Measurements from ENCODE around the gene CACNG6.
"Not testable (repeated sequence)": the region's sequence is repeated elsewhere in the genome, so short reads cannot be mapped to it uniquely, and the experiment has no call there.

The CACNG6 gene

GRCh38 chr19:53991224-53992113, at the start of gene CACNG6:
Gene CACNG6, plus strand, starts transcription at chr19:53991637. Its CDS starts 1,241 bp downstream, at chr19:53992878.
- no peak for DNase-seq

DNA sequence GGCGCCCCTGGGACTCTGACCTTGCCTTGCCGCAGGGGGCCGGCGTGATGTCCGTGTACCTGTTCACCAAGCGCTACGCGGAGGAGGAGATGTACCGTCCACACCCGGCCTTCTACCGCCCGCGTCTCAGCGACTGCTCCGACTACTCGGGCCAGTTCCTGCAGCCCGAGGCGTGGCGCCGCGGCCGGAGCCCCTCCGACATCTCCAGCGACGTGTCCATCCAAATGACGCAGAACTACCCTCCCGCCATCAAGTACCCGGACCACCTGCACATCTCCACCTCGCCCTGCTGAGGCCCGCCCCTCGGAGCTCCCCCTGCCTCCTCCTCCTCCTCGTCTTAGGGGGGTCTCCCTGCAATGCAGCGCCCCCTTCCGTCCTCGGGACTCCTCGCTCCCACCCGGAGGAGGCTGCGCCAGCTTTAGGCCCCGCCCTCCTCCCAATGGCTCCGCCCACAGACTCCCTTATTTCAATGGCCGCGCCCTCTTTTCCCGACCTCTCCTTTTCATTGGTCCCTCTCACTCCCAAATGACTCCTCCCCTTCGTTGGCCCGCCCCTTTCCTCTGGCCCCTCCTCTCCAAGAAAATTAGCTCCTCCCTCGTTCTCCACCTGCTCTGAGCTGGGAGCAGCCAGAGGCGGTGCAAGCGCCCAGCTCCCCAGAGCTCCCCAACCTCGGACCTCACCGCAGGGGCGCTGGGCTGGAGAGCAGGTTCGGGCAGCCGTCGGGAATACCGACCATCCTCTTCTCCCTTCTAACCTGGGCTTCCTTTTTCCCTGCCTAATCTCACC, 49.2 kb upstream of the CACNG6 start:
- DNase-seq: no peak

DNA sequence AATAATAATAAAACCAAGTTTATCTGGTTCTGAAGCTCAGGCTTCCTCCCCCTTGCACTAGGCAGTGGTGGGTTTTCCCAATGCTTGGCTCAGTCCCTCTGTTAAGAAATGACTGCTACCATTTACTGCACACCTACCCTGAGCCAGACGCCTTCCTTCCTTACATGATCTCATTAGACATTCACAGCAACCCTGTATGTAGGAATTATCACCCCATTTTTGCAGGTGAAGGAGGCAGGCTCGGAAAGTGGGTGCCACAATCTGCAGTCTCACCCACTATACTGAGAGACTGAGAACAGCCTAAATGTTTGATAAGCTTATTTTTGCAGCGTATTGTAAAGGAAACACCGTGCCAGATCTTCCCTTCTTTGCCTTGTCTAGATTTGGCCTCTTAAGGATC, 47.0 kb upstream of the CACNG6 start:
- DNase-seq: no peak

- DNase-seq: no peak
These were observed 46.5 kb upstream of the CACNG6 start for GRCh38 chr19:53944933-53945332.

DNA sequence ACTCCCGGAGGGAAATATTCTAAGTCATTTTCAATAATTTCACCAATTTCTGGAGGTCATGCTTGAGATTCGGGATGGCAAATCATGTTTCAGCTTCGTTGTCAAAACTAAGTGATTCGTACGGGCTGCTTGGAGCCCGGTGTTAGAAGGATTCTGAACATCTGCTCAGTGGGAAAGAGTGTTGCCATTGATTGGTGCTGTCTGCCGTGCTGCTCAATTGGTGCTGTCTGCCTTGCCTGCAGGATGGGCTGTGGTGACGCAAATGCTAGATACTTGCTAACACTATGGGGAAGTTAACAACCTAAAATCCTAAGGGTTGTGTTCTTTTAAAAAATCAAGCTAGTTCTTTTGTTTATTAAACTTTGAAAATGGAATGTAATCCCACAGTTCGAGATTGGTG, 46.0 kb upstream of the CACNG6 start:
- DNase-seq: no peak

DNA sequence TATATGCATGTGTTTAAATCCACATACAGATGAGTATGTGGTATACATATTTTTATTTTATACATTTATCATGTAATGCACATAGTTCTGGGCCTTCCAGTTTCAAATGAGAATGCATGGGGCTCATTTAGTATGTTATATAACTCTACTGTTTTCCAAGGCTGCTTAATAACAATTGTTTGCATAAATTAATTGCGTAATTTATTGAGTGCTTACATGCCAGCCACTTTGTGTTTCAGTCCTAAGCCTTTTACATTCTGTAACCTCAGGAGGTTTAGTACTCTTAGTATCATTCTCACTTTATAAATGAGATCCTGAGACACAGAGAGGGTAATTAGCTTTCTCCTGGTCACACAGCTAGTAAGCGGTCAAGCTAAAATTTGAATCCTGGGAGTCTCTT, 45.4 kb upstream of the CACNG6 start:
- no peak for DNase-seq

- DNase-seq: no peak
These were observed 43.8 kb upstream of the CACNG6 start for GRCh38 chr19:53947624-53948023.

GRCh38 chr19:53948611-53949010, 42.8 kb upstream of the CACNG6 start:
- not testable (repeated sequence) for DNase-seq

- DNase-seq: no peak
These were observed 40.0 kb upstream of the CACNG6 start for GRCh38 chr19:53951436-53951835.

DNA sequence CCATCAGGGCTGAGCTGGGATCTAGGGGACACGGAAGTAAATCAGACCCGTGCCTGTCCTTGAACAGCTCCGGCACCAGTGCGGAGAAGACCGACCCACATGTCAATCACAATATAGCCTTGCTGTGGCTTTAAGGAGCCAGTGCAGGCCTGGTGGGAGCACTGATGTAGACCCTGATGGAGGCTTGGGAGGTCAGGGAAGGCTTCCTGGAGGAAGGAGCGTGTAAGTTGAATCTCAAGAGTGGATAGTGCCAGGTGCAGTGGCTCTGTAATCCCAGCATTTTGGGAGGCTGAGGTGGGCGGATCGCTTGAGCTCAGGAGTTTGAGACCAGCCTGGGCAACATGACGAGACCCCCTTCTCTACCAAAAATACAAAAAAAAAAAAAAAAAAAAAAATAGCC, 39.5 kb upstream of the CACNG6 start:
- DNase-seq: no peak

GRCh38 chr19:53953383-53953782, 38.1 kb upstream of the CACNG6 start:
- no peak for DNase-seq

- no peak for DNase-seq
These were observed 33.8 kb upstream of the CACNG6 start for GRCh38 chr19:53957448-53958167.

DNA sequence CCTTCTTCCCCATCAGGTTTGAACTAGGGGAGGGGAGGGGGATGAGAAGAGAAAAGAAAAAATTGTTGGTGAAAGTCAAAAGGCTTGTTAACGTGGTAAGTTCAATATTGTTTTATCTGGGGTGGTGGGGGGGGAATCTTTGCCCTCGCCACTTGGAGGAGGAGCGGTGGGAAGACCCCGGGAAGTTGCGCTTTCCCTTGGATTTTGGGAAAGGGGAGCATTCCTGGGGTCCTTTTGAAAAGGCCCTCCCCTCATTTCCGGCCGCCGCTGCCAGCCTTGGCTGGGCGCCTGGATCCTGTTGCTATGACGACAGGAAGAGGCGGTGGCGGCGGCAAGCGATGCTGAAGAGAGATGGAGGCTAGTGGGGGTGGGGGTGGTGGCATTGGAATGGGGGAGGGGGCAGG, 33.3 kb upstream of the CACNG6 start:
- DNase-seq: no peak

GRCh38 chr19:53958823-53959757, 32.3 kb upstream of the CACNG6 start:
- DNase-seq: no peak

DNA sequence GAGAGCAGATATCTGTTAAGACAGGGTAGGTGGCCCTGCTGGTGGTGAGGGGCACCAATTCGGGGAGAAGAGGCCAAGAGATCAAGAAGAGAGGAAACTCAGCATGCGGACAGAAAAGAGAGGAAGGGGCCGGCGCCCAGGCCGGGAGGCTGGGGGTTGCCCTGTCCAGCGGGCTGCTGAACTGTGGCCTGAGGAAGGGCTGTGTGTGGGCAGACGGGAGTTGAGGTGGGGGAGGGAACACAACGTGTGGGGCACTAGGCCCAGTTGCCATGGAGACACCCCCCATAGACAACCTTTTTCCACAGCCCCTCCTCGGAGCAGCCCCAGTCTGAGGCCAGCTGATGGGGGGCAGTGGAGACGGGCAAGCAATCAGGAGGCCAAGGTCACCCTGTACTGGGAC, 31.2 kb upstream of the CACNG6 start:
- DNase-seq: no peak

DNA sequence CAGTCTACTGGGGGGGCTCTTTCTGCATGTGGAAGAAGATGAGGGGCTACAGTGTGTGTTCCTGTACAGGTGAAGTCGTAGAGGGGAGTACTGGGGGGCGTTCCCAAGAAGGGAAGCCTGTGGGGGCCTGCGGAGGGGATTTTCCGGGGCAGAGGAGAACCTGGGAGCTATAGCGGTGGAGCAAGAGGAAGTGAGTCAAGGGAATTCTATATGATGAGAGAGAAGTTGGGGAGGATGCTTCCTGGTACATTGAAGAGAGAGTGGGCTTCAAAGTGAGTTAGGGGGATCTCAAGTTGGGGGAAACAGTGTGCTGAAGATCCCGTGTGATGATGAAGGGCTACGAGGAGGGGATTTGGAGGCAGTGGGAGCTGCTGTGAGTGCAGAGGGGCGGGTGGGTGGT, 30.6 kb upstream of the CACNG6 start:
- no peak for DNase-seq

GRCh38 chr19:53961523-53962356, 29.7 kb upstream of the CACNG6 start:
- no peak for DNase-seq

GRCh38 chr19:53962887-53963431, 28.5 kb upstream of the CACNG6 start, which contains the start of gene CACNG8:
Gene CACNG8, plus strand, starts transcription at chr19:53962937.
- DNase-seq: no peak

DNA sequence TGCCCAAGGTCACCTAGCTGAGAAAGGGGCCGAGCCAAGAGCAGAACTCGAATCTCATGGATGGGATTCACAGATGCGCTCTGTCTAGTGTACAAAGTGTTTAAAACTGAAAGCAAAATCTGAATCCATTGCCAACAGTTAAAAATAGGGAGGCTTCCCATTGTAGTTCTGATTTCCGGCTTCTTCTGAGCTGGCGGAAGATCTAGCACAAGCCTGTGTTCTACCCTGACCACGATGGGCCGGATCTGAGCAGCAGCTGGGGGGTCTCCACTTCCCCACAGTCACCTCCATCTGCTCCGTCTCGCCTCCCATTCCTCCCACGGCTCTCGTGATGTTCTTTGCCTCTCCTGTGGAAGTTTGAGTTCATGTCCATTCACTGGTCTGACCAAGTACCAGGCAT, 26.3 kb upstream of the CACNG6 start:
- DNase-seq: no peak

- DNase-seq: no peak
These were observed 24.5 kb upstream of the CACNG6 start for GRCh38 chr19:53966931-53967330.

DNA sequence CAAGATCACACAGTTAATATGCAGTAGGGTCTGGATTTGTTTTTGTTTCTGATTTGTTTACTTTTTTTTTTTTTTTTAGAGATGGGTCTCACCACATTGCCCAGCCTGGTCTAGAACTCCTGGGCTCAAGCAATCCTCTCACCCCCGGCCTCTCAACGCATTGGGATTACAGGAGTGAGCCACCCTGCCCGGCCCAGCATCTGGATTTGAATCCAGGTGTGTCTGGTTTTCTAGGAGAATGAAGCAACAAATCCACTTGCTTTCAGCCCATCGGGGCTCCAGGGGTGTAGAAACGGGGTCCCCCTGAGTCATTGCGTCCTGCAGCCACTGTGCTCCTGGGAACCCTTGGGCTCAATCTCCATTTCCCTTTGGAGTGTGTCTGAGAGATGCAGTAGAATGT, 22.1 kb upstream of the CACNG6 start:
- DNase-seq: no peak
